Adrenal gland (tissue), 12 donors: ENCODE measurements around the gene TICAM1. TPM values are rescaled to one million over a fixed set of nuclear protein-coding genes. Genes with fewer than 3 reads are reported as not detected.

ENCODE experiments used
- DNase-seq, 7 donors: peaks; one replicate each; pipeline ENCODE4 v3.0.0-alpha.2; 2019 to 2020
- H3K27ac ChIP-seq, 5 donors: fragments of 200-600 bp; sonication (generic) in 4 of 5; 1 replicate in 3 of 5; 2 replicates in 2 of 5; pipeline versions ENCODE4 v1.5.1 to v1.8.0; 2016 to 2020; ENCODE audit warnings: mild to moderate bottlenecking in 1 of 5
- H3K27me3 ChIP-seq: fragments of 200-600 bp; 2 replicates; pipeline ENCODE4 v1.8.0; 2021
- H3K36me3 ChIP-seq, 2 donors: fragments of 200-600 bp; replicated peaks in 1 of 2; 1 replicate in 1 of 2; 2 replicates in 1 of 2; pipeline versions ENCODE4 v1.5.1 to v1.8.0; 2018 to 2022
- H3K4me1 ChIP-seq, 2 donors: fragments of 200-600 bp; replicated peaks in 1 of 2; 1 replicate in 1 of 2; 2 replicates in 1 of 2; pipeline versions ENCODE4 v1.5.1 to v1.8.0; 2018 to 2021
- H3K4me3 ChIP-seq, 4 donors: fragments of 200-600 bp; sonication (generic) in 3 of 4; one replicate each; pipeline ENCODE4 v1.5.1; 2016 to 2018
- H3K9me3 ChIP-seq, 3 donors: fragments of 200-600 bp; sonication (generic) in 1 of 3; replicated peaks in 1 of 3; 1 replicate in 2 of 3; 2 replicates in 1 of 3; pipeline versions ENCODE4 v1.5.1 to v1.8.0; 2016 to 2021
- POLR2A ChIP-seq, 2 donors: fragments of 450-650 bp; IDR thresholded peaks; one replicate each; pipeline ENCODE4 v1.6.1; 2017; ENCODE audit warnings: antibody characterized with exemption in 2 of 2, mild to moderate bottlenecking in 2 of 2, moderate library complexity in 1 of 2
- WGBS, 4 donors: extraction: QIAGEN DNeasy Blood & Tissue Kit in 2 of 4; methylation state at CpG; one replicate each; pipeline versions ENCODE4 v1.1.5 to v1.1.7; 2013 to 2017; 5-methylcytosine and 5-hydroxymethylcytosine counted together
- intact Hi-C, 2 donors: fragments of 100-400 bp; cut with DNase I; formaldehyde crosslinking; loops; one replicate each; pipeline versions ENCODE4 v1.14.1 to v1.15.0; 2022 to 2023
- polyA plus RNA-seq, 3 donors: library from polyadenylated mRNA; stranded (reverse); fragments of 200-250 nt in 2 of 3; fragments of 350-450 nt in 1 of 3; fragmentation: Illumina TruSeq in 1 of 3; extraction: RNeasy Lipid Tissue Mini Kit (QIAGEN cat#74804) in 1 of 3; gene quantifications; one replicate each; pipeline ENCODE4 v1.2.3, GENCODE V29; 2013 to 2014
- total RNA-seq, 9 donors: library from RNA; depleted of rRNA in 4 of 9; stranded (reverse); fragments of >200 nt in 4 of 9; fragments of 120-200 nt in 1 of 9; fragmentation: NEBNext Ultra II Directional in 1 of 9; extraction: Animal tissue kit (Norgen Biotek cat#: 25700) in 1 of 9; gene quantifications; one replicate each; pipeline versions ENCODE4 v1.1.0 to v1.2.4, GENCODE V29; 2013 to 2023
- TF ChIP-seq, protein P1 (sequence below), 6 experiments: fragments of 450-650 bp in 4 of 6; fragments of 200-600 bp in 2 of 6; sonication (generic) in 1 of 6; IDR thresholded peaks; 1 replicate in 5 of 6; 2 replicates in 1 of 6; pipeline versions ENCODE4 v1.5.1 to v1.8.0; 2016 to 2021; ENCODE audit warnings: antibody characterized with exemption in 6 of 6, mild to moderate bottlenecking in 2 of 6, moderate library complexity in 1 of 6
- donor health status: healthy with polysubstance abuse.
- donor health status: Bipolar disorder and iron deficiency.
- donor health status: DM: yes; HTN: yes; CAD: no.
- donor health status: DM: no; HTN: no; CAD: no.
- donor health status: DM: no; HTN: no; CAD: no.
- donor health status: DM: yes; HTN: yes; CAD: no.

TICAM1 gene
- total and polyA plus RNA-seq, 12 donors, result 0.61 to 12.0 (median 6.8) TPM

DNA sequence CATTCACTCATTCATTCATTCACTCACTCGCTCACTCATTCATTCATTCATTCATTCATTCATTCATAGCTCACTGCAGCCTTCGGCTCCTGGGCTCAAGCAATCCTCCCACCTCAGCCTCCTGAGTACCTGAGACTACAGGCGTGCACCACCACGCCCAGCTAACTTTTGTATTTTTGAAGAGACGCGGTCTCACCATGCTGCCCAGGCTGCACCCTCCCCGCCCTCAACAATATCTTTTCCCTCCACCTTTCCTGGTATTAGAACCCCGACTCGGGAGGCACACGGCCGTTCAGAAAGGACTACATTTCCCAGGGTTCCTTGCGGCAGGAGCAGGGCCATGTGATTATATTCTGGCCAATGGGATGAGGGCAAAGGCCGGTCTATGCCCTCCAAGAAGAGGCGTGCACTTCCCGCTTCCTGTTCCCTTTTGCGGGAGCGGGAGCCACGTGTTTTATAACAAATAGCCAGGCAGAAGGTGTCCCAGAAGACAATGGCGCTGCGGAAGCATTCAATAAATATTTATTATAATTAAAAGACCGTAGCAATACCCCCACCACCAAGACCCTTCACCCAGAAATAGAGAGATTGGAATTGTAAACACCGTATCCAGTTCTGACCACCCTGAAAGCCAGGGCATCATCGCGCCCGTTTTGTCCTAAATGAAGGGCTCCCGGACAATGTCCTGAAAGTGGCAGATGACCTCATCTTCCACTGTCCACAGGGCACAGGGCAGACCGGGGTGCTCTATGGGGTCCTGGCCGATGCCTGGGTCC lies 15.9 kb downstream of the TICAM1 start:
- intact Hi-C loops, result no loop called here
- TF ChIP-seq, protein P1, sequence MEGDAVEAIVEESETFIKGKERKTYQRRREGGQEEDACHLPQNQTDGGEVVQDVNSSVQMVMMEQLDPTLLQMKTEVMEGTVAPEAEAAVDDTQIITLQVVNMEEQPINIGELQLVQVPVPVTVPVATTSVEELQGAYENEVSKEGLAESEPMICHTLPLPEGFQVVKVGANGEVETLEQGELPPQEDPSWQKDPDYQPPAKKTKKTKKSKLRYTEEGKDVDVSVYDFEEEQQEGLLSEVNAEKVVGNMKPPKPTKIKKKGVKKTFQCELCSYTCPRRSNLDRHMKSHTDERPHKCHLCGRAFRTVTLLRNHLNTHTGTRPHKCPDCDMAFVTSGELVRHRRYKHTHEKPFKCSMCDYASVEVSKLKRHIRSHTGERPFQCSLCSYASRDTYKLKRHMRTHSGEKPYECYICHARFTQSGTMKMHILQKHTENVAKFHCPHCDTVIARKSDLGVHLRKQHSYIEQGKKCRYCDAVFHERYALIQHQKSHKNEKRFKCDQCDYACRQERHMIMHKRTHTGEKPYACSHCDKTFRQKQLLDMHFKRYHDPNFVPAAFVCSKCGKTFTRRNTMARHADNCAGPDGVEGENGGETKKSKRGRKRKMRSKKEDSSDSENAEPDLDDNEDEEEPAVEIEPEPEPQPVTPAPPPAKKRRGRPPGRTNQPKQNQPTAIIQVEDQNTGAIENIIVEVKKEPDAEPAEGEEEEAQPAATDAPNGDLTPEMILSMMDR (IDR thresholded peaks at IDR 0.05), result no peak
- TF ChIP-seq POLR2A (IDR thresholded peaks at IDR 0.05), result no peak
- Histone ChIP-seq H3K27ac (peak overlapping the region in 1 of 5 donors; percentile 46), H3K27me3 (no peaks in the 10 kb centered on the region), H3K9me3 (no peaks in the 10 kb centered on the region), H3K4me1 (peaks cover 6 to 11% of the 10 kb centered on the region in 2 donors), H3K4me3 (peak overlapping the region in 1 of 4 donors; percentile 35), H3K36me3 (peaks cover 0 to 17% of the 10 kb centered on the region in 2 donors)
- peak; percentile 90 to 97 (median 94) for DNase-seq
- 25 to 31% (median 29%) methylated on average over 26 to 28 of the region's 28 CpGs for WGBS, 4 donors

DNA sequence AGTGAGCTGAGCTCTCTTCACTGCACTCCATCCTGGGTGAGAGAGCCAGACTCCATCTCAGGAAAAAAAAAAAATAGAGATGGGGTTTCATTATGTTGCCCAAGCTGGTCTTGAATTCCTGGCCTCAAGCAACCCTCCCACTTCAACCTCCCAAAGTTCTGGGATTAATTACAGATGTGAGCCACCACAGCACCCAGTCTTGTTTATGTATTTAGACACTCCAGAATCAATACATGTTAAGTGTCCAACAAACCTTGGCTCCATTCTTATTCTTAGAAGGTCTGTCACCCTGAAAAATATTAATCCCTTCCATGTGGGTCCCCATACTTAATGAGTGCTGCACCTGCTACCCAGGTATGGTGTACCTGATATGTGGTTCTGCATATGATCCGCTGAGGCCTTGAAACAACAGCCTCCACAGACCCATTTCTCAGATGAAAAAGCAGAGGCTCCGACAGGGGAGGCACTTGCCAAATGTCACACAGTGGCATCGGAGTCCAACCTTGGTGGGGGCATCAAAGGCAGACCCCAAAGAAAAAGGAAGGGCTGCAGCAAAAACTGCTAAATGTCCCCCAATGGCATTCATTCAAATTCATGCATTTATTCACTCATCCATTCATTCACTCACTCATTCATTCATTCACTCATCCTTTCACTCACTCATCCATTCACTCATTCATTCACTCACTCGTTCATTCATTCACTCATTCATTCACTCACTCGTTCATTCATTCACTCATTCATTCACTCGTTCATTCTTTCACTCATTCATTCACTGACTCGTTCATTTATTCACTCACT lies 16.7 kb downstream of the TICAM1 start:
- peaks cover 6 to 11% of the 10 kb centered on the region in 2 donors for H3K4me1 ChIP-seq
- TF ChIP-seq POLR2A (IDR thresholded peaks at IDR 0.05), result no peak
- TF ChIP-seq, protein P1 (IDR thresholded peaks at IDR 0.05), result no peak

DNA sequence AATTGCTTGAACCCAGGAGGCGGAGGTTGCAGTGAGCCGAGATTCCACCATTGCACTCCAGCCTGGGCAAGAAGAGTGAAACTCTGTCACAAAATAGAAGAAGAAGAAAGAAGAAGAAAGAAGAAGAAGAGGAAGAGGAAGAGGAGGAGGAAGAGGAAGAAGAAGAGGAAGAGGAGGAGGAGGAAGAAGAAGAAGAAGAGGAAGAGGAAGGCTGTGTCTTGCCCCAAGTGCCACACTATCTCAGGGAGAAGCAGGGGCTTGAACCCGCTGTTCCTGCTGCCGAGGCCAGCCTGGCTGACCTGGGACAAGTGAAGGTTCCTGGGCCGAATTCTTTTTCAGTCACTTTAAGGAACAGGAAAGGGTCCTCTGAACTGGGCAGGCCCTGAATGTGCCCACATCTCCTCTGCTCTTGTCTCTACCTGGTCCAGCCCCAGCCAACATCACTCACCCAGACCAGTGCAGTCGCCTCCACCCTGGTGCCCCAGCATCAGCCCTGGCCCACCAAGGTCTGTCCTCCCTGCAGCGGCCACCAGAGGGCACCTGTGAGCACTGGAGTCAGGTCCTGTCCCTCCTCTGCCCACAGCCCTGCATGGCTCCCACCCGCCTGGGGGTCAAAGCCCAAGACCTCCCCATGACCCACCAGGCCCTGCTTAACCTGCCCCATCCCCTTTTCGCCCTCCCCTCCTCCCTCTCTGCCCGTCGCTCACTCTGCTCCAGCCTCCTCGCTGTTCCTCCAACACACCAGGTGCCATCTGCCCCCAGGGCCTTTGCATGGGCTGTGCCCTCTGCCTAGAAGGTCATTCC lies 20.0 kb downstream of the TICAM1 start:
- Histone ChIP-seq H3K36me3 (peaks cover 0 to 1% of the 10 kb centered on the region in 2 donors), H3K9me3 (no peaks in the 10 kb centered on the region), H3K4me1 (peaks cover 6 to 11% of the 10 kb centered on the region in 2 donors), H3K27me3 (no peaks in the 10 kb centered on the region), H3K27ac (peak overlapping the region in 1 of 5 donors; percentile 31), H3K4me3 (no peak overlapping the region)
- 52 to 69% (median 65%) methylated on average over 11 to 12 of the region's 12 CpGs for WGBS, 4 donors
- no peak for TF ChIP-seq POLR2A (IDR thresholded peaks at IDR 0.05)
- TF ChIP-seq, protein P1 (IDR thresholded peaks at IDR 0.05), result peak; percentile 79 to 89 (median 82)
- intact Hi-C loops, result loop anchor here (2.0 to 5.0 kb wide), 4 partner anchors 41 to 221 kb away; no protein-coding TSS in a partner anchor
- DNase-seq, result peak; percentile 77 to 93 (median 86)

More for the DNA sequence above, 16.7 kb downstream of the TICAM1 start:
- Histone ChIP-seq H3K27me3 (no peaks in the 10 kb centered on the region), H3K4me3 (no peak overlapping the region), H3K27ac (no peak overlapping the region), H3K36me3 (peaks cover 0 to 17% of the 10 kb centered on the region in 2 donors), H3K9me3 (no peaks in the 10 kb centered on the region)
- 66 to 69% (median 67%) methylated on average over 7 of the region's 7 CpGs for WGBS, 4 donors
- intact Hi-C loops, result loop anchor here (5.0 kb wide), 3 partner anchors 37 to 217 kb away; no protein-coding TSS in a partner anchor
- no peak for DNase-seq
